ENCODE results near the gene C5orf24.
"Not testable (repeated sequence)": the region's sequence is repeated elsewhere in the genome, so short reads cannot be mapped to it uniquely, and the experiment has no call there.

Gene C5orf24

GRCh38 chr5:134857401-134857800, 11.6 kb downstream of the C5orf24 start:
- DNase-seq (ENCODE audit: low read depth): no peak

GRCh38 chr5:134864707-134865106, 18.9 kb downstream of the C5orf24 start:
- DNase-seq (ENCODE audit: low read depth): no peak

- no peak for DNase-seq (ENCODE audit: low read depth)
Observed at GRCh38 chr5:134873494-134873893, 27.7 kb downstream of the C5orf24 start.

- DNase-seq (ENCODE audit: low read depth): peak; percentile 51
Observed at GRCh38 chr5:134873987-134874830, 28.4 kb downstream of the C5orf24 start, which contains the start of gene TXNDC15. Gene TXNDC15 (plus strand): TSS chr5:134874371. CDS start chr5:134874428, 57 bp downstream.

- DNase-seq (ENCODE audit: low read depth): peak; percentile 19
Observed at GRCh38 chr5:134874831-134875655, 29.3 kb downstream of the C5orf24 start.

GRCh38 chr5:134877159-134877558, 31.4 kb downstream of the C5orf24 start:
- DNase-seq (ENCODE audit: low read depth): no peak

GRCh38 chr5:134878403-134878802, 32.6 kb downstream of the C5orf24 start:
- no peak for DNase-seq (ENCODE audit: low read depth)

- no peak for DNase-seq (ENCODE audit: low read depth)
Observed at GRCh38 chr5:134879456-134879855, 33.7 kb downstream of the C5orf24 start.

- DNase-seq (ENCODE audit: low read depth): not testable (repeated sequence)
Observed at GRCh38 chr5:134880937-134881336, 35.2 kb downstream of the C5orf24 start.

GRCh38 chr5:134881711-134882110, 35.9 kb downstream of the C5orf24 start:
- not testable (repeated sequence) for DNase-seq (ENCODE audit: low read depth)

- no peak for DNase-seq (ENCODE audit: low read depth)
Observed at GRCh38 chr5:134887593-134888159, 41.9 kb downstream of the C5orf24 start.

- DNase-seq (ENCODE audit: low read depth): no peak
Observed at GRCh38 chr5:134889335-134889734, 43.6 kb downstream of the C5orf24 start.

GRCh38 chr5:134891473-134891872, 45.7 kb downstream of the C5orf24 start:
- no peak for DNase-seq (ENCODE audit: low read depth)

GRCh38 chr5:134892282-134892681, 46.5 kb downstream of the C5orf24 start:
- DNase-seq (ENCODE audit: low read depth): no peak

GRCh38 chr5:134892926-134893325, 47.2 kb downstream of the C5orf24 start:
- no peak for DNase-seq (ENCODE audit: low read depth)

GRCh38 chr5:134893748-134894505, 48.2 kb downstream of the C5orf24 start:
- no peak for DNase-seq (ENCODE audit: low read depth)

GRCh38 chr5:134902071-134902801, 56.5 kb downstream of the C5orf24 start:
- no peak for DNase-seq (ENCODE audit: low read depth)

- DNase-seq (ENCODE audit: low read depth): peak; percentile 79
Observed at GRCh38 chr5:134904610-134905245, 59.0 kb downstream of the C5orf24 start, which contains the start of gene PCBD2. Gene PCBD2 (plus strand): TSS chr5:134905131. CDS start chr5:134905140, 9 bp downstream.

- DNase-seq (ENCODE audit: low read depth): peak; percentile 30
Observed at GRCh38 chr5:134905246-134905996, 59.7 kb downstream of the C5orf24 start.

- DNase-seq (ENCODE audit: low read depth): no peak
Observed at GRCh38 chr5:134906811-134907210, 61.0 kb downstream of the C5orf24 start.

Measured in stimulated activated CD8-positive, alpha-beta memory T cell treated with anti-CD3 and anti-CD28 coated beads, Interleukin-7, amount 100 ng/mL, for 24 hours (primary cell).